ENCODE results near the gene MDN1. TPM values are rescaled to one million over a fixed set of nuclear protein-coding genes. Genes with fewer than 3 reads are reported as not detected.

MDN1 gene
- total RNA-seq, 1 experiment from 2014 or later = 50.0 TPM

DNA sequence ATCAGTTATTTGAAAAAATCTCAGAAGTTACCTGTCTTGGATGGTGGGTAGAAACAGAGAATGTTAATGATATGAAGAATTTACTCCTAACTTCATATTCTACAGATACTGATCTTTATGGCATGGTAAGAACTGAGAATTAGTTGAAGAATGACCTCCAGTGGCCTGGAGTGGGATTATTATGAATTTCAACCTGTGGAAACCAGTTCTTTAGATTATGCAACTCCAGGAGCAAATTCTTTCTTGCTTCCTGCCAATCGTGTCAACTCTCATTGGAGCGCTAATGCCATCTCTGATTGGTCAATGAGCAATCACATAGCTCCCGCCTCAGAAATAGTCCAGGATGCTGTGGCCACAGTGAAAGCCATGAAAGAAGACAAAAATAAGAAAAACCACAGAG, 221.6 kb downstream of the MDN1 start:
- intact Hi-C loops (cut with micrococcal nuclease; ENCODE audit: unreplicated experiment) = loop anchor here (5.0 kb wide), 1 partner anchor 166 kb away; the partner anchor contains the start of gene ANKRD6
- H3K27ac Mint-ChIP-seq (ENCODE audit: unreplicated experiment) = peak overlapping the region; percentile 14
- H3K9me3 Mint-ChIP-seq (ENCODE audit: low read depth, unreplicated experiment) = peaks cover 2% of the 10 kb centered on the region
- H3K36me3 Mint-ChIP-seq (ENCODE audit: insufficient read depth, unreplicated experiment) = peaks cover 5% of the 10 kb centered on the region
- CTCF ChIA-PET = interaction anchor here (0.7 to 1.3 kb wide), 4 partner anchors 15 to 165 kb away, joined by 4 to 5 read pairs (median 4); partner anchors contain the start of gene ANKRD6
- H3K4me1 Mint-ChIP-seq (ENCODE audit: low read depth, unreplicated experiment) = no peaks in the 10 kb centered on the region
- TF ChIP-seq, protein P1, sequence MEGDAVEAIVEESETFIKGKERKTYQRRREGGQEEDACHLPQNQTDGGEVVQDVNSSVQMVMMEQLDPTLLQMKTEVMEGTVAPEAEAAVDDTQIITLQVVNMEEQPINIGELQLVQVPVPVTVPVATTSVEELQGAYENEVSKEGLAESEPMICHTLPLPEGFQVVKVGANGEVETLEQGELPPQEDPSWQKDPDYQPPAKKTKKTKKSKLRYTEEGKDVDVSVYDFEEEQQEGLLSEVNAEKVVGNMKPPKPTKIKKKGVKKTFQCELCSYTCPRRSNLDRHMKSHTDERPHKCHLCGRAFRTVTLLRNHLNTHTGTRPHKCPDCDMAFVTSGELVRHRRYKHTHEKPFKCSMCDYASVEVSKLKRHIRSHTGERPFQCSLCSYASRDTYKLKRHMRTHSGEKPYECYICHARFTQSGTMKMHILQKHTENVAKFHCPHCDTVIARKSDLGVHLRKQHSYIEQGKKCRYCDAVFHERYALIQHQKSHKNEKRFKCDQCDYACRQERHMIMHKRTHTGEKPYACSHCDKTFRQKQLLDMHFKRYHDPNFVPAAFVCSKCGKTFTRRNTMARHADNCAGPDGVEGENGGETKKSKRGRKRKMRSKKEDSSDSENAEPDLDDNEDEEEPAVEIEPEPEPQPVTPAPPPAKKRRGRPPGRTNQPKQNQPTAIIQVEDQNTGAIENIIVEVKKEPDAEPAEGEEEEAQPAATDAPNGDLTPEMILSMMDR (IDR thresholded peaks at IDR 0.05; ENCODE audit: unreplicated experiment) = no peak
- no peaks in the 10 kb centered on the region for H3K27me3 Mint-ChIP-seq (ENCODE audit: unreplicated experiment)
- no TSS peak for BruUV-seq (replicated peaks)
- DNase-seq = peak; percentile 49
- H3K4me3 Mint-ChIP-seq (ENCODE audit: low read depth, unreplicated experiment) = peak overlapping the region; percentile 5

DNA sequence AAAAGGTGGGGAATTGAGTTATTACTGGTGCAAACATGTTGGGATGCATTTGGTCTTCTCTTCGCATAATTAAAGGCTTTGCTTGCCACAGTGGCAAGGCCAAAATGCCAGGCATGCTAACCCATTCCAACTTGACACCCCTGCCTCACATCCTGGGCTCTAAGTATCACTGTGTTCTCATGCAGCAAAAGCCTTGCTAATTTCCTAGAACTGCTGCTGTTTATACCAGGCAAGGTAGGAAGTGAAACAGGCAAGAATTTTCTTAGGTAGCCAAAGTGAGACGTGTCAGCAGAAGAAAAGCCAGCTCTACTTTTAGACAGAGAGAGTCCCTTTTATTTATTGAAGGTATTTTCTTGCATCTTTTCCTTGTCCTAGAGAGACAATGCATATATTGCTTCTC, 222.2 kb downstream of the MDN1 start:
- BruUV-seq (replicated peaks) = no TSS peak
- Mint-ChIP-seq H3K27ac (ENCODE audit: unreplicated experiment) (no peak overlapping the region), H3K27me3 (ENCODE audit: unreplicated experiment) (no peaks in the 10 kb centered on the region), H3K4me3 (ENCODE audit: low read depth, unreplicated experiment) (no peak overlapping the region), H3K36me3 (ENCODE audit: insufficient read depth, unreplicated experiment) (peaks cover 5% of the 10 kb centered on the region), H3K4me1 (ENCODE audit: low read depth, unreplicated experiment) (no peaks in the 10 kb centered on the region), H3K9me3 (ENCODE audit: low read depth, unreplicated experiment) (peaks cover 2% of the 10 kb centered on the region)
- intact Hi-C loops (cut with micrococcal nuclease; ENCODE audit: unreplicated experiment) = loop anchor here (5.0 kb wide), 1 partner anchor 165 kb away; the partner anchor contains the start of gene ANKRD6
- DNase-seq = no peak
- CTCF ChIA-PET = interaction anchor here (1.3 kb wide), 1 partner anchor 163 kb away, joined by 5 read pairs; no protein-coding TSS in a partner anchor
- TF ChIP-seq, protein P1 (IDR thresholded peaks at IDR 0.05; ENCODE audit: unreplicated experiment) = no peak

DNA sequence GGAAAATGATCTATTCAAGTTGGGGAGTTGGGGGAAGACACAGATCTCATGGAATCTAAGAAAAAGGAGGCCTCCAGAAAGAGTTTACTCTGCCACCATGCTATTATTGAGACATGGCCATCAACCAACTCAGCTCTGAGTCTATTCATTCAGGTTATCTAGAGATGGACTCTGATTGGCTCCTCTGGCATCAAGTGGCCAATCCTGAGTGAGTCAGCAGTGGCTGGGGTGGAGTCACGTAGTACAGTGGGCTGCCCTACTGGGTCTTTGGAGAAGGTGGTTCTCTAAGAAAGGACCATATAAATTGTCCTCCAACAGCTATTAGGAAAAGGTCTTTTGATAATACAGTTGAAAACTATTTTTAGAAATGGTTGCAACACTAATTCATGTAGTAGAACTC, 223.1 kb downstream of the MDN1 start:
- no peak overlapping the region for H3K4me3 Mint-ChIP-seq (ENCODE audit: low read depth, unreplicated experiment)
- H3K4me1 Mint-ChIP-seq (ENCODE audit: low read depth, unreplicated experiment) = no peaks in the 10 kb centered on the region
- no TSS peak for BruUV-seq (replicated peaks)
- CTCF ChIA-PET = no interaction called here
- H3K27ac Mint-ChIP-seq (ENCODE audit: unreplicated experiment) = no peak overlapping the region
- H3K36me3 Mint-ChIP-seq (ENCODE audit: insufficient read depth, unreplicated experiment) = peaks cover 5% of the 10 kb centered on the region
- intact Hi-C loops (cut with micrococcal nuclease; ENCODE audit: unreplicated experiment) = loop anchor here (5.0 kb wide), 1 partner anchor 164 kb away; the partner anchor contains the start of gene ANKRD6
- no peaks in the 10 kb centered on the region for H3K27me3 Mint-ChIP-seq (ENCODE audit: unreplicated experiment)
- TF ChIP-seq, protein P1 (IDR thresholded peaks at IDR 0.05; ENCODE audit: unreplicated experiment) = no peak
- H3K9me3 Mint-ChIP-seq (ENCODE audit: low read depth, unreplicated experiment) = peaks cover 2% of the 10 kb centered on the region
- DNase-seq = no peak

DNA sequence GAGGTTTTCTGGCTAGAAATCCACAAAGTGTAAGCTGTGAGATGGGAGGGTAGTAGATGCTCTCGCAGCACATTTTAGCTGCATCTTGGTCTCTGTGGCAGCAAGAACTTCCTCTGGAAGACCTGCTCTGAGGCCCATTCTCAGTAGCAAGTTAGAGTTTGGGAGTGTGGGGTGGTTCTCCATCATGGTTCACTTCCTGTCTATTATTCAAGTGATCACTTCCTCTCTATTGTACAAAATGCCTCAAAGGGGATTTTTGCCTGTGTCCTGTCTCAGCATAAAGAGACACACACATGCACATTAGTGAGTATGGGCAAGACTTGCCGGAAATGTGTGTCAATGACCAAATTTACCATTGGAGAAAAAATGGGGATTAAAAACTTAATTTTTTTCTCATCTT, 223.5 kb downstream of the MDN1 start:
- H3K4me1 Mint-ChIP-seq (ENCODE audit: low read depth, unreplicated experiment) = no peaks in the 10 kb centered on the region
- CTCF ChIA-PET = no interaction called here
- H3K9me3 Mint-ChIP-seq (ENCODE audit: low read depth, unreplicated experiment) = peaks cover 2% of the 10 kb centered on the region
- TF ChIP-seq, protein P1 (IDR thresholded peaks at IDR 0.05; ENCODE audit: unreplicated experiment) = no peak
- H3K27ac Mint-ChIP-seq (ENCODE audit: unreplicated experiment) = no peak overlapping the region
- intact Hi-C loops (cut with micrococcal nuclease; ENCODE audit: unreplicated experiment) = loop anchor here (5.0 kb wide), 1 partner anchor 164 kb away; the partner anchor contains the start of gene ANKRD6
- DNase-seq = no peak
- H3K27me3 Mint-ChIP-seq (ENCODE audit: unreplicated experiment) = no peaks in the 10 kb centered on the region
- BruUV-seq (replicated peaks) = no TSS peak
- H3K36me3 Mint-ChIP-seq (ENCODE audit: insufficient read depth, unreplicated experiment) = peaks cover 5% of the 10 kb centered on the region
- no peak overlapping the region for H3K4me3 Mint-ChIP-seq (ENCODE audit: low read depth, unreplicated experiment)

Other genes with a start within 250 kb of the MDN1 start
- 36.8 and 37.6 TPM in 2 replicates for gene LYRM2, start 181.0 kb downstream of the MDN1 start, total RNA-seq (2022)
- 21.2 and 24.3 TPM in 2 replicates for gene CASP8AP2, start 10.1 kb upstream of the MDN1 start, total RNA-seq (2022)
- gene GJA10, start 74.7 kb upstream of the MDN1 start, total RNA-seq (2022) = not detected in 2 replicates

Data from Calu3 (cell line).